ENCODE results near the gene KCNT1. TPM values are rescaled to one million over a fixed set of nuclear protein-coding genes. Genes with fewer than 3 reads are reported as not detected.

The KCNT1 gene
- total RNA-seq, 1 experiment from 2014 or later: 0.09 TPM

- Mint-ChIP-seq H3K4me1 (ENCODE audit: low read depth, unreplicated experiment) (no peaks in the 10 kb centered on the region), H3K36me3 (ENCODE audit: insufficient read depth, unreplicated experiment) (no peaks in the 10 kb centered on the region), H3K4me3 (ENCODE audit: unreplicated experiment) (no peak overlapping the region), H3K27ac (ENCODE audit: unreplicated experiment) (no peak overlapping the region), H3K27me3 (ENCODE audit: insufficient read depth, unreplicated experiment) (peaks cover 11% of the 10 kb centered on the region), H3K9me3 (ENCODE audit: unreplicated experiment) (no peaks in the 10 kb centered on the region)
- Histone ChIP-seq H3K9me3 (no peaks in the 10 kb centered on the region), H3K4me3 (ENCODE audit: low read depth, low read length) (no peak overlapping the region), H3K4me1 (no peaks in the 10 kb centered on the region), H3K27me3 (replicated peaks; ENCODE audit: control insufficient read depth, insufficient read depth, low read length) (no peaks in the 10 kb centered on the region; the same call in 1 of the 2 replicates), H3K36me3 (ENCODE audit: control insufficient read depth, insufficient read depth, low read length) (no peaks in the 10 kb centered on the region)
- no peak for TF ChIP-seq CTCF (IDR thresholded peaks at IDR 0.05; ENCODE audit: insufficient read depth in 1 of 2, low read depth in 1 of 2, low read length in 1 of 2, severe bottlenecking in 1 of 2, unreplicated experiment in 1 of 2)
- intact Hi-C loops (cut with micrococcal nuclease; ENCODE audit: unreplicated experiment): no loop called here
- BruUV-seq (replicated peaks): no TSS peak
- no peak for DNase-seq
- ChIA-PET POLR2A (no interaction called here), CTCF (no interaction called here)
Observed at GRCh38 chr9:135746565-135746964, 44.6 kb downstream of the KCNT1 start.

GRCh38 chr9:135747311-135747710 is 45.3 kb downstream of the KCNT1 start:
- H3K27me3 Mint-ChIP-seq (ENCODE audit: insufficient read depth, unreplicated experiment): peaks cover 15% of the 10 kb centered on the region
- no peak for DNase-seq
- H3K27me3 ChIP-seq (replicated peaks; ENCODE audit: control insufficient read depth, insufficient read depth, low read length): no peaks in the 10 kb centered on the region; the same call in 1 of the 2 replicates
- H3K4me3 Mint-ChIP-seq (ENCODE audit: unreplicated experiment): no peak overlapping the region
- H3K4me3 ChIP-seq (ENCODE audit: low read depth, low read length): no peak overlapping the region
- TF ChIP-seq CTCF (IDR thresholded peaks at IDR 0.05; ENCODE audit: insufficient read depth in 1 of 2, low read depth in 1 of 2, low read length in 1 of 2, severe bottlenecking in 1 of 2, unreplicated experiment in 1 of 2): no peak
- no peaks in the 10 kb centered on the region for H3K9me3 Mint-ChIP-seq (ENCODE audit: unreplicated experiment)
- H3K27ac Mint-ChIP-seq (ENCODE audit: unreplicated experiment): no peak overlapping the region
- H3K36me3 Mint-ChIP-seq (ENCODE audit: insufficient read depth, unreplicated experiment): no peaks in the 10 kb centered on the region
- H3K36me3 ChIP-seq (ENCODE audit: control insufficient read depth, insufficient read depth, low read length): no peaks in the 10 kb centered on the region
- CTCF ChIA-PET: no interaction called here
- intact Hi-C loops (cut with micrococcal nuclease; ENCODE audit: unreplicated experiment): no loop called here
- no TSS peak for BruUV-seq (replicated peaks)
- H3K4me1 Mint-ChIP-seq (ENCODE audit: low read depth, unreplicated experiment): no peaks in the 10 kb centered on the region
- H3K4me1 ChIP-seq: no peaks in the 10 kb centered on the region
- no peaks in the 10 kb centered on the region for H3K9me3 ChIP-seq
- POLR2A ChIA-PET: no interaction called here

GRCh38 chr9:135748676-135749075 is 46.7 kb downstream of the KCNT1 start:
- H3K27ac Mint-ChIP-seq (ENCODE audit: unreplicated experiment): no peak overlapping the region
- H3K36me3 ChIP-seq (ENCODE audit: control insufficient read depth, insufficient read depth, low read length): no peaks in the 10 kb centered on the region
- H3K4me3 ChIP-seq (ENCODE audit: low read depth, low read length): no peak overlapping the region
- BruUV-seq (replicated peaks): no TSS peak
- intact Hi-C loops (cut with micrococcal nuclease; ENCODE audit: unreplicated experiment): no loop called here
- ChIA-PET POLR2A (no interaction called here), CTCF (no interaction called here)
- no peak overlapping the region for H3K4me3 Mint-ChIP-seq (ENCODE audit: unreplicated experiment)
- no peak for TF ChIP-seq CTCF (IDR thresholded peaks at IDR 0.05; ENCODE audit: insufficient read depth in 1 of 2, low read depth in 1 of 2, low read length in 1 of 2, severe bottlenecking in 1 of 2, unreplicated experiment in 1 of 2)
- no peaks in the 10 kb centered on the region for H3K4me1 ChIP-seq
- H3K27me3 ChIP-seq (replicated peaks; ENCODE audit: control insufficient read depth, insufficient read depth, low read length): no peaks in the 10 kb centered on the region; the same call in 1 of the 2 replicates
- peaks cover 17% of the 10 kb centered on the region for H3K27me3 Mint-ChIP-seq (ENCODE audit: insufficient read depth, unreplicated experiment)
- no peaks in the 10 kb centered on the region for H3K36me3 Mint-ChIP-seq (ENCODE audit: insufficient read depth, unreplicated experiment)
- DNase-seq: no peak
- no peaks in the 10 kb centered on the region for H3K9me3 ChIP-seq
- no peaks in the 10 kb centered on the region for H3K4me1 Mint-ChIP-seq (ENCODE audit: low read depth, unreplicated experiment)
- H3K9me3 Mint-ChIP-seq (ENCODE audit: unreplicated experiment): no peaks in the 10 kb centered on the region
